BJ (cell line): ENCODE measurements around the gene C10orf71. TPM values are rescaled to one million over a fixed set of nuclear protein-coding genes. Genes with fewer than 3 reads are reported as not detected.

ENCODE experiments used
- CTCF ChIA-PET: fragments of 350-600 bp; formaldehyde crosslinking; extraction: SDS; loops from one replicate; lab custom pipeline; 2021; ENCODE audit warnings: antibody characterized with exemption, inconsistent platforms; lab: Yijun Ruan, JAX
- POLR2A ChIA-PET: fragments of 300-600 bp; sonication (Branson Sonifier 250); formaldehyde crosslinking; extraction: SDS; loops from one replicate; lab custom pipeline; 2021; ENCODE audit warnings: antibody characterized with exemption; lab: Charles Lee
- DNase-seq: peaks from one replicate; pipeline ENCODE4 v3.0.0-alpha.2; 2011; ENCODE audit warnings: low read depth
- H3K27me3 ChIP-seq: 2 replicates; pipeline ENCODE4 v1.6.0; 2011; ENCODE audit warnings: low read length; ENCODE audit not compliant: control insufficient read depth, insufficient read depth
- H3K36me3 ChIP-seq: 2 replicates; pipeline ENCODE4 v1.5.1; 2011; ENCODE audit warnings: low read length; ENCODE audit not compliant: control insufficient read depth, insufficient read depth
- H3K4me3 ChIP-seq: 2 replicates; pipeline ENCODE4 v1.5.1; 2011; ENCODE audit warnings: low read depth, mild to moderate bottlenecking, control low read depth, low read length
- polyA plus RNA-seq: library from polyadenylated mRNA; depleted of rRNA; stranded (reverse); fragments of >200 nt; gene quantifications from 2 replicates; pipeline ENCODE4 v1.2.3, GENCODE V29; 2011
- TF ChIP-seq, protein P1 (sequence below): IDR thresholded peaks from 2 replicates; pipeline ENCODE4 v1.5.1; 2011; ENCODE audit warnings: low read depth, mild to moderate bottlenecking, control low read depth, inconsistent platforms, low read length, moderate library complexity; ENCODE audit not compliant: insufficient read depth

C10orf71 gene
- polyA plus RNA-seq, 1 experiment = not detected

DNA sequence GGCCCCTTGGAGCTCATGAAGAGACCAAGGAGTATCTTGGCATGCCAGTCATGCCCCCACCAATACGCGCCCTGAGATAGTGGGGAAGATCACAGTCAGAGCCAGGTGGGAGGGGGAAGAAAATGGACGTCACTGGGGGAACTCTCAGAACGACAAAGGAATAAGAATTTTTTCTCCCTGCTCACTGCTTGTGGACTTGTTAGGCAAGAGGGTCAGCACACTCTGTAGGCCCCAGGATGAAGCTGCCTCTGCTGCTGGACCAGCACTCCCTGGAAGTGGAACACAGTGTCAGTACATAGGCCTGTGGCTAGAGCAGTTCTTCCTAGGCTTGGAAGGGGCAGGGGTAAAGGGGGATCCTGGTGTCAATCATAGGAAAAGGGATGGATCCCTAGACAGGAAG lies 50.4 kb downstream of the C10orf71 start:
- Histone ChIP-seq H3K27me3 (no peaks in the 10 kb centered on the region), H3K4me3 (no peak overlapping the region), H3K36me3 (no peaks in the 10 kb centered on the region)
- TF ChIP-seq, protein P1, sequence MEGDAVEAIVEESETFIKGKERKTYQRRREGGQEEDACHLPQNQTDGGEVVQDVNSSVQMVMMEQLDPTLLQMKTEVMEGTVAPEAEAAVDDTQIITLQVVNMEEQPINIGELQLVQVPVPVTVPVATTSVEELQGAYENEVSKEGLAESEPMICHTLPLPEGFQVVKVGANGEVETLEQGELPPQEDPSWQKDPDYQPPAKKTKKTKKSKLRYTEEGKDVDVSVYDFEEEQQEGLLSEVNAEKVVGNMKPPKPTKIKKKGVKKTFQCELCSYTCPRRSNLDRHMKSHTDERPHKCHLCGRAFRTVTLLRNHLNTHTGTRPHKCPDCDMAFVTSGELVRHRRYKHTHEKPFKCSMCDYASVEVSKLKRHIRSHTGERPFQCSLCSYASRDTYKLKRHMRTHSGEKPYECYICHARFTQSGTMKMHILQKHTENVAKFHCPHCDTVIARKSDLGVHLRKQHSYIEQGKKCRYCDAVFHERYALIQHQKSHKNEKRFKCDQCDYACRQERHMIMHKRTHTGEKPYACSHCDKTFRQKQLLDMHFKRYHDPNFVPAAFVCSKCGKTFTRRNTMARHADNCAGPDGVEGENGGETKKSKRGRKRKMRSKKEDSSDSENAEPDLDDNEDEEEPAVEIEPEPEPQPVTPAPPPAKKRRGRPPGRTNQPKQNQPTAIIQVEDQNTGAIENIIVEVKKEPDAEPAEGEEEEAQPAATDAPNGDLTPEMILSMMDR = no peak
- ChIA-PET POLR2A (no interaction called here), CTCF (no interaction called here)
- DNase-seq = no peak

DNA sequence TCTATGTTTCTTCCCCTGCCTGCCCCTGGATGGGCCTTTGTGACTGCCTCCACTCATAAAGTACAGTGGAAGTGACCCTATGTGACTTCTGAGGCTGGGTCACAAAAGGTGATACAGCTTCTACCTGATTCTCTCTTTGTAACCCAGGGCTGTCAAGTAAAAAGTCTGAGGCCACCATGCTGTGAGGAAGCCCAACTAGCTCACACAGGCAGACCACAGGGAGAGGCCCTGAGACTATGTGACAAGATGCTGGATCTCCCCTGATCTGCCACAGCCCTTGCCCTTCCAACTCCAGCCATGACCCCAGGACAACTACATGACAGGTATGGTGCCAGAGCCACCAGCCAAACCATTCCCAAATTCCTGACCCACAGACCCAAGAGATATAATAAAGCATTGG lies 51.2 kb downstream of the C10orf71 start:
- no peaks in the 10 kb centered on the region for H3K36me3 ChIP-seq
- H3K4me3 ChIP-seq = no peak overlapping the region
- POLR2A ChIA-PET = no interaction called here
- no peak for DNase-seq
- TF ChIP-seq, protein P1 = no peak
- no peaks in the 10 kb centered on the region for H3K27me3 ChIP-seq
- CTCF ChIA-PET = interaction anchor here (0.6 kb wide), 1 partner anchor 28 kb away, joined by 4 read pairs; no protein-coding TSS in a partner anchor

DNA sequence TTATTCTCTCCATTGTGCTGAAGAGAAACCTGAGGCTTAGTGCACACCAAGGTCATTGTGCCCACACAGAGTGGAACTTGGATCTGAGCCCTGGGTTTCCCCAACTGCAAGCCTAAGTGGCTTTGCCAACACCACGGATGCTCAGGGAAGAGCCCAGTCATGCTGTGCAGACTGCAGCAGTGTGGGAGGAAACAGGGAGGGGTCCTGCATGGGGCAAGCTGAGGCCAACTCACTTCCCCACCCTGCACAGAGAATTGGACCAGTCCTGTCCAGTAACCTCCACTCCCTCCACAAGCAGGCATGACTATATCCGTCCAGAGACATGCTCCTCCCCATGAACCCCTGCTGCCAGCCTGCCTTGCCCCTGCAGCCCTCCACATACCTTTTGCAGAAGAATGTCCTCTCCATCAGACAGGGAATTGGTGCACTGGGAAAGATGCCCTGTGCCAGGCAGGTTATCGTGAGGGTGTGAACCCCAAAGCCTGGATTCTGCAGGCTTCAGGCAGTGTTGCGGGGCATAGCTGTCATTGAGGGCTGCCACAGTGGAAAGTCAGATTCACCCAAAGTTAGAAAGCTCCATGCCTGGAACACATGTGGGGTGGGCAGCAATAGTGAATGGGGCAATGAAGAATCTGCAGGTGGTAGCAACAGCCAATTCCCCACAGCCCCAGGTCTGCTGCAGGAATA lies 52.0 kb downstream of the C10orf71 start:
- DNase-seq = no peak
- H3K27me3 ChIP-seq = no peaks in the 10 kb centered on the region
- POLR2A ChIA-PET = no interaction called here
- no peak overlapping the region for H3K4me3 ChIP-seq
- CTCF ChIA-PET = no interaction called here
- TF ChIP-seq, protein P1 = no peak
- no peaks in the 10 kb centered on the region for H3K36me3 ChIP-seq

DNA sequence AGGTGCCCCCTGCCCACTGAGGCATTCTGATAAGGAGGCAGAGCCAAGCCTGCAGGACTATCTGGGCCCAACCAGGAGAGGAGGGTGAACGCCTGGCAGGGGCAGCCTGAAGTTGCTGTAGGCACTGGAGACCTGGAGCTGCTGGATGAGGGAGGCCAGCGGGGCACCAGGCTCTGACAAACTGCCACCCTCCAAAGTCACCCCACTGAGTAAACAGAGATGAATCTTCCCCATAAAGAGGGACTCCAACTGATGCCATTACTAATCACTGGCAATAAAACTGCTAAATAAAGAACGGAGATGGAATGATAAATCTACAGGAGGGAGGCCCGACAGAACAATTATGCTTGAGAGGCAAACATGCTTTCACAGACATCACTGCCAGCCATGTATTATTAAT lies 52.7 kb downstream of the C10orf71 start:
- TF ChIP-seq, protein P1 = no peak
- no peaks in the 10 kb centered on the region for H3K36me3 ChIP-seq
- POLR2A ChIA-PET = no interaction called here
- CTCF ChIA-PET = interaction anchor here (0.9 kb wide), 1 partner anchor 695 kb away, joined by 3 read pairs; no protein-coding TSS in a partner anchor
- DNase-seq = no peak
- H3K4me3 ChIP-seq = no peak overlapping the region
- no peaks in the 10 kb centered on the region for H3K27me3 ChIP-seq

DNA sequence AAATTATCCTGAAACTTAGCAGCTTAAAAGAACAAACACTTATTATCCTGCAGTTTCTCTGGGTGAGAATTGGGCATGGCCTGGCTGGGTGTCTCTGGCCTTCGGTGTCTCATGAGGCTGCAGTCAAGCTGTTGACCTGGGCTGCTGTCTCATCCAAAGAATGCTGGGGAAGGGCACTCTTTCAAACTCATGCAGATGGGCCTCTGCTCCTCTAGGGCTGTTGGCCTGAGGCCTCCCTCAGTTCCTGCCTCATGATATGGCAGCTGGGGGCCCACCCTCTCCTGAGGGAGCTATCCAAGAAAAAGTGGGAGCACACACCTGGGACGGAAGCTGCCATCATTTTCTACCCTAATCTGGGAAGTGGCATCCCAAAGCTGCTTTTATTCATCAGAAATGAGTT lies 53.4 kb downstream of the C10orf71 start:
- Histone ChIP-seq H3K27me3 (no peaks in the 10 kb centered on the region), H3K36me3 (no peaks in the 10 kb centered on the region), H3K4me3 (no peak overlapping the region)
- TF ChIP-seq, protein P1 = no peak
- DNase-seq = no peak
- CTCF ChIA-PET = interaction anchor here (0.9 kb wide), 1 partner anchor 696 kb away, joined by 3 read pairs; no protein-coding TSS in a partner anchor
- POLR2A ChIA-PET = no interaction called here
